Peyer's patch (tissue), 4 donors: ENCODE data around the gene GNS.

Source experiments
- CTCF ChIP-seq, 6 experiments: fragments of 450-650 bp in 4 of 6; fragments of 200-600 bp in 2 of 6; sonication (generic) in 1 of 6; IDR thresholded peaks; one replicate each; pipeline ENCODE4 v1.5.1; 2017 to 2019; ENCODE audit warnings: antibody characterized with exemption in 6 of 6, mild to moderate bottlenecking in 3 of 6, moderate library complexity in 1 of 6
- POLR2A ChIP-seq, 2 donors: fragments of 450-650 bp; IDR thresholded peaks; one replicate each; pipeline ENCODE4 v1.5.1; 2017; ENCODE audit warnings: antibody characterized with exemption in 2 of 2, mild to moderate bottlenecking in 2 of 2, moderate library complexity in 2 of 2

- TF ChIP-seq CTCF (IDR thresholded peaks at IDR 0.05), result no peak
- TF ChIP-seq POLR2A (IDR thresholded peaks at IDR 0.05), result no peak
Measured at GRCh38 chr12:64681200-64682052, 77.8 kb downstream of the GNS start.
